DMS53 (cell line): ENCODE measurements around the gene ADD1.
A peak's percentile ranks its signal among the peaks of the same experiment; 100 is the strongest.
"Not testable (repeated sequence)": the region's sequence is repeated elsewhere in the genome, so short reads cannot be mapped to it uniquely, and the experiment has no call there.

Experiments used
- DNase-seq: peaks from one replicate; lab custom pipeline; 2025; lab: John Stamatoyannopoulos, UW

ADD1 gene

GRCh38 chr4:2886161-2886560 lies 42.5 kb downstream of the ADD1 start:
- DNase-seq: no peak

DNA sequence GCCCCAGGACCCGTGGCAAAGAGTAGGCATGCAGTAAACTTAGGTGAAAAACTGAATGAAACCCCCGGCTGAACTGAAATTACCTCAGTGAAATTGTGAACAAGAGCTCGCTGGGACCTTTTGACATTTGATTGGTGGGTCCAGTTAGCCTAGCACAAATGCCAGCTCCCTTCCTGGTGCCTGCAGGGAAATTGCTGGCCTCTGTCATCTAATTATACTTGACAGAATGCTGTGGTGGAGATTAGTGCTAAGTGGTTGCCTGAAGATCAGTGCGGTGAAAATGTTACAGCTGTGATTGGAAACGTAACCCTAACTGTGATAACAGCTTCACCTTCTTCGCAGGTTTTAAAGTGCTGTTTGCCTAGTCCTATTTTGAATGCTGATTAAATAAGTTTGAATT lies 43.0 kb downstream of the ADD1 start:
- no peak for DNase-seq

GRCh38 chr4:2887343-2887742 lies 43.7 kb downstream of the ADD1 start:
- DNase-seq: no peak

DNA sequence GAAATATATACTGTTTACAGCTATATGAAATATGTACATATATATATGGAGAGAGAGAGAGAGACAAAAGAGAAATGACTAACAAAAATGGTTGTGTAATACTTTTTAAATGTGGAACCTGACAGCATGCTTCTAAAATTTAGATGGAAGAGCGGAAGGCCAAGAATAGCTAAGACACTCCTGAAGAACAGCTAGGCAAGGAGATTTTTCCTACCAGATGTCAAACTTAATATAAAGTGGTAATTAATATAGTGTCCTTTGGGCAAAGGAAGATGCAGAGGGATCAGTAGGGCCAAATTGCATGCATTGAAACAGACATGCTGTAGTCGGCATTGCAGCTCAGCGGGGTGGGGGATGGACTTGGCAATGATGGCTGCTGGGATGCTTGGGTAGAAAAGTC lies 45.2 kb downstream of the ADD1 start:
- no peak for DNase-seq

GRCh38 chr4:2891294-2891693 lies 47.6 kb downstream of the ADD1 start:
- DNase-seq: no peak

DNA sequence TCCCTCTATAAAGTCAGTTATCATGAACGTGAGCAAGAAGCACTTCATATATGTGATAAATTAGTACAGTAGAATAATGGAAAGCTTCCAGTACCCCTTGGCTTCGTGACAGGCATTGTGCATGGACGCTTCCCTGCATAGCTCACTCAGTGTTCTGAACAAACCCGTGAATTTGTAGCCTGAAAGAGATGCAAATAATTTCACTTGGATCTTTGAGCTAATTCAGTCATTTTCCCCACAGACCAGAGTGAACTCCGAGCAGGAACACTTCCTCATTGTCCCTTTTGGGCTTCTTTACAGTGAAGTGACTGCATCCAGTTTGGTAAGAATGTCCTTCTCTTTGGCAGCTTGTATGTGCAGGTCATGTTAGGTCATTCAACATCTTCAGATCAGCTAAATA lies 50.1 kb downstream of the ADD1 start:
- DNase-seq: no peak

- no peak for DNase-seq
Observed at GRCh38 chr4:2898001-2898400, 54.4 kb downstream of the ADD1 start.

- no peak for DNase-seq
Observed at GRCh38 chr4:2900741-2901140, 57.1 kb downstream of the ADD1 start.

DNA sequence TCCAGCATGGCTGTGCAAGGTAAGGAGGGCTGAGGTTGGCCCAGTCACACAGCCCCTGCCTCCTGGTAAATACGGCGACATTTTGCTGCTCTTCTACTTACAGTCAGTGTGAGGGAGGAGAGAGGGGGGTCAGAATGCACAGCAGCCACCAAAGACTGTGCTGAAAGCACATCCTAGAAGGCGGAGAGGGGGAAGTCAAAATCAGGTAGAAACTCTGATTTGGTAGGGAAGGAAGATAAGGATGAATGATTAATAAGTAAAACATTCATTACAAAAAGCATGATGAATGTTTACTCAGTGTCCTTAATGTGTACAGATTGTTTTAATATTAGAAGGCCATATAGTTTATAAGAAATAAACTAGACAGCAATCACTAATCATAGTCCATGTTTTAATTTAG lies 57.5 kb downstream of the ADD1 start:
- DNase-seq: no peak

DNA sequence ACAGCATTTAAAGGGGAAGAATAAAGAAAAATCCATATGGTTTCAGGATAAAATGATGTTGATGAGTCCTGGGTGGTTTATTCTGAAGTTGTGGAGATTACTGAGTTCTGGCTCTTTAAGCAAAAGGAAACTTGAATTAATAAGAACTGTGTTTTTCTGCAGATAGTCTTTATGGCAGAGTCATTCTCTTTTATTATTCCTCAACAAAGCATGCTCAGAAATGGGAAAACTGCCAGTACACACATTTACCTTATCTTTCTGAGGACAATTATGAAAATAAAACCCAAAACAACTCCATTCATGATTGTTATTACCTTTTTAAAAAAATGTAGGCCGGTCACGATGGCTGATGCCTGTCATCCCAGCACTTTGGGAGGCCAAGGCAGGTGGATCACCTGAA lies 58.5 kb downstream of the ADD1 start:
- no peak for DNase-seq

- DNase-seq: no peak
Observed at GRCh38 chr4:2905544-2905943, 61.9 kb downstream of the ADD1 start.

DNA sequence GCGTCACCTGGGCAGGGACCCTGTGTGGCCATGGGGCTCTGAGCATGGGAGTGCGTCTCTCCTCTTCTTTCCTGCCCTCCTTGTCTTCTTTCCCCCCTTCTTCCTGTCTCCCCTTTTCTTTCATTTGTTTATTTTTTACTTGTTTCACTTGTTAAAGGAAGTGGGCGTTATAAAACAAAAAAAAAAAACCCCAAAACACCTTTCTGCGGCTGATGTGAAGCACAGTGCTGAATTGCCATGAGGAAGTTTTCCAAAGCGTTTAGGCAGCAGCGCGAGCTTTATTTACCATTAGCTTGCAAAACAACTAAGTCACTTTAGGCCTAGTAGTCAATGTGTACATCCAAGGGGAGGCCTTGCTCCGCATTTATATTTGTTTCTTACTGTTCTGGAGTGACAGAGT lies 62.6 kb downstream of the ADD1 start:
- no peak for DNase-seq

- DNase-seq: peak; percentile 85
Observed at GRCh38 chr4:2907226-2907625, 63.6 kb downstream of the ADD1 start.

- DNase-seq: peak; percentile 99
Observed at GRCh38 chr4:2907706-2908293, 64.2 kb downstream of the ADD1 start.

DNA sequence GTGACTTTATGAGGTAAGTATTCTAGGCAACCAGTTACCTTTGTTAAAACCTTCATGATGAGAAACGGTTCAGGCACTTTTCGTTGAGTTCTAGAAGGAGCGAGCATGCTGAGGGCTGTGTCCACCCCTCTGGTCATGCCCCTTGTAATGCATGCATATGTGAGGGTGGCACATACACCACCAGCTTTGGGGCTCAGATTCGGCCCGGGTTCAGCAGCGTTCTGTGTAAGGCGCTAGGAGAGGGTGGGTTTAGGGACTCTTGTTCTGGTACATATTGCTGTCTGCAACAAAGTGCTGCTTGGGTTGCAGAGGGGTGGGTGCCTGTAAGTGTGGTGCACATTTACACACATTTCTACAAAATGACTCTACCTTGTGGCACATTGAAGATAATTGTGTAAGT lies 65.0 kb downstream of the ADD1 start:
- DNase-seq: no peak

DNA sequence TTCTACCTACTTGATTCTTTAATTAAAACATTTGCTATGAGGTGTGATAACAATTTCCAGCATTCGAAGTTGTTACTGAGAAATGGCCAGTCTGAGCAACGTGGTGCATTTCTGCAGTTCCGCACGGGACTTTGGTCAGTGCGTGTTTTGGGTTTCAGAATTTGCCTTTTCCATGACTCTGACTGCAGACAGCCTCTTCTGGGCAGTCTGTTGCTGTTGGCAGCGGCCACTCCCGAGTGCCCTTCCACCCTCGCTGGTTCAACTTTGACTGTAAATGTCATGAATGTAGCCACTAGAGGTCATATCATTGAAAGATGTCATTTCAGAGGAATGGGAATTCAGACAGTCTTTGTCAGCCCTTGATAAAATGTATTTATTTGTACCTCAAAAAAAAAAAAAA lies 65.9 kb downstream of the ADD1 start:
- no peak for DNase-seq

DNA sequence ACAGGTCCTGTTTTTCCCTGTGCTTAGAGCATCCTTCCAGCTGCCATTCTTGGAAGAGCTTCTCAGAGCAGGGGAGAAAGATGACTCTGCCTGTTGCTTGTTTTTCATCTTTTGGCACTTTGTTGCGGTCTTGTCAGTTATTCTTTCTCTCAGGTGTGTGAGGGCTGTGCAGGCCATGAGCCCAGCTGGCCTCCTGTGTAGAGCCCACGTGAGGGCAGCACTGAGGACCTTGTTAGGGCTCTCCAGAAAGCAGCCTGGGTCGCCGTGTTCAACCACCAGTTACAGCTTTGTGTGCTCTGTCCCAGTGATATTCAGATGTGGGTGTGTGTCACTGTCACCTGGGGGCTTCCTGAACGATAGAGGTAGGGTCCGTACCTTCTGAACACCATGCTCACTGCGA lies 66.8 kb downstream of the ADD1 start:
- DNase-seq: no peak

GRCh38 chr4:2911868-2912267 lies 68.2 kb downstream of the ADD1 start:
- DNase-seq: no peak

DNA sequence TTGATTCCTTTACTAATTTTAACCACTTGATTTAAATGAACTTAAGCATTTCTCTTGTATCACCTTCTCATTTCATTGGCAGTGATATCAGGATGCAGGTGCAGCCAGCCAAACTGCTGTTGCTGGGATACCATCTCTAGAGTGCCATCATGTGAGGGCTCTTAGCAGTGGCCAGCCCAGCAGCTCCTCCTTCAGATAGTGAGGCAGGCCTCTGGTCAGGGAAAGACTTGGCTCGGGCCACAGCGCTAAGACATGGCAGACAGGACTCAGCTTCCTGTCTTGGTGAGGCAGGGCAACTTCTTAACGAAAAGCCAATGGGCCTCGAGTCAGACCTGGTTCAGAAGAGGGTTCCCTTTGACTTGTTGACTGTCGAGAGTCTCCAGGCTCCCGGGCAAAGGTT lies 69.5 kb downstream of the ADD1 start:
- peak; percentile 74 for DNase-seq

- no peak for DNase-seq
Observed at GRCh38 chr4:2914256-2915126, 70.8 kb downstream of the ADD1 start.

DNA sequence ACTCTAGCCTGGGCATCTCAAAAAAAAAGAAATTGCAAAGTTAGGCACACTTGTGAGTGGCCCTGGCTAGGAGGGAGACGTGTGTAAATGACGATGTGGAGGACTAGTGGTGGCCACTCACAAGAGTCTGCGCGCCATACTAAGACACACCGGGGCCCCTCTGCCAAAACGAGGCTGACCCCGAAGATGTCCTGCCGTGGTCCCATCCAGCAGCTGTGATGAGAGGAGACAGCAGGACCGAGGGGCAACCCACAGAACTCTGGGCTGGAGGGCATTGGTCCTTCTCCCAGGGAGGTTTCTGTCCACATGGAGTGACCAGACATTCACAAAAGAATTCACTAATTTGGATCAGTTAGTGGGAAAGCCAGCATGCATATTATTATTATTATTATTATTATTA lies 72.1 kb downstream of the ADD1 start:
- no peak for DNase-seq

GRCh38 chr4:2916696-2917095 lies 73.1 kb downstream of the ADD1 start:
- not testable (repeated sequence) for DNase-seq

DNA sequence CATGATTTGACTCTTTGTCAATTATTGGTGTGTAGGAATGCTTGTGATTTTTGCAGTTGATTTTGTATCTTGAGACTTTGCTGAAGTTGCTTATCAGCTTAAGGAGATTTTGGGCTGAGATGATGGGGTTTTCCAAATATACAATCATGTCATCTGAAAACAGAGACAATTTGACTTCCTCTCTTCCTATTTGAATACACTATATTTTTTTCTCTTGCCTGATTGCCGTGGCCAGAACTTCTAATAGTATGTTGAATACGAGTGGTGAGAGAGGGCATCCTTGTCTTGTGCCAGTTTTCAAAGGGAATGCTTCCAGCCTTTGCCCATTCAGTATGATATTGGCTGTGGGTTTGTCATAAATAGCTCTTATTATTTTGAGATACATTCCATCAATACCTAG lies 74.7 kb downstream of the ADD1 start:
- DNase-seq: not testable (repeated sequence)

- not testable (repeated sequence) for DNase-seq
Observed at GRCh38 chr4:2918714-2919113, 75.1 kb downstream of the ADD1 start.
